ENCODE results near the gene CEP250.

The CEP250 gene

DNA sequence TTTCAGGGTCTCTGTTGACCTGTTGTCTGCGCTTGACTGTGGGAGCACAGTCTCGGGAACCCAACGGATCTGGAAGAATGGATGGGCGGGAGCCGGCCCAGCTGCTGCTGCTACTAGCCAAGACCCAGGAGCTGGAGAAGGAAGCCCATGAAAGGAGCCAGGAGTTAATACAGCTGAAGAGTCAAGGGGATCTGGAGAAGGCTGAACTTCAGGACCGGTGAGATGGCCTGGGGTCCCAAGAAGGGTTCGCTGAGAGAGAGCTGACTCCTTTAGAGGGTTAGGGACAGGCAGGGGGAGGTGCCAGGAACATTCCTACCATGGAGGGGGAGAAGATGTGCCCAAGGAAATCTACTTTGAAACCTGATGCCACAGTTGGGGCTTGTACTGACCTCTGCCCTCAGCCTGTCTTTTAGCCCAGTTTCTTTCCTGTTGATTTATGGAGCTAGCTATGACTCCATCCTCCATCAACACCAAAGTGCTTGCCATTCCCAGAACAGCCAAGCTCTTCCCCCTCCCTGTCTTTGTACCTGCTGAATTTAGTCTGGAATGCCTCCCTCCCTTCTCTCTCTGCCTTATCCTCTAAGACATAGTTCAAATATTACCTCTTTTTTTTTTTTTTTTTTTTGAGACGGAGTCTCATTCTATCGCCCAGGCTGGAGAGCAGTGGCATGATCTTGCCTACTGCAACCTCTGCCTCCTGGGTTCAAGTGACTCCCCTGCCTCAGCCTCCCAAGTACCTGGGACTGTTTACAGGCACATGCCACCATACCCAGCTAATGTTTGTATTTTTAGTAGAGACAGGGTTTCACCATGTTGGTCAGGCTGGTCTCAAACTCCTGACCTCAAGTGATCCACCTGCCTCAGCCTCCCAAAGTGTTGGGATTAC lies 12.2 kb downstream of the CEP250 start:
- TF ChIP-seq CTCF (IDR thresholded peaks at IDR 0.05; ENCODE audit: insufficient read depth, missing control alignments) = no peak
- DNase-seq (ENCODE audit: insufficient read length, low spot score) (no peak), FAIRE-seq (no peak)

DNA sequence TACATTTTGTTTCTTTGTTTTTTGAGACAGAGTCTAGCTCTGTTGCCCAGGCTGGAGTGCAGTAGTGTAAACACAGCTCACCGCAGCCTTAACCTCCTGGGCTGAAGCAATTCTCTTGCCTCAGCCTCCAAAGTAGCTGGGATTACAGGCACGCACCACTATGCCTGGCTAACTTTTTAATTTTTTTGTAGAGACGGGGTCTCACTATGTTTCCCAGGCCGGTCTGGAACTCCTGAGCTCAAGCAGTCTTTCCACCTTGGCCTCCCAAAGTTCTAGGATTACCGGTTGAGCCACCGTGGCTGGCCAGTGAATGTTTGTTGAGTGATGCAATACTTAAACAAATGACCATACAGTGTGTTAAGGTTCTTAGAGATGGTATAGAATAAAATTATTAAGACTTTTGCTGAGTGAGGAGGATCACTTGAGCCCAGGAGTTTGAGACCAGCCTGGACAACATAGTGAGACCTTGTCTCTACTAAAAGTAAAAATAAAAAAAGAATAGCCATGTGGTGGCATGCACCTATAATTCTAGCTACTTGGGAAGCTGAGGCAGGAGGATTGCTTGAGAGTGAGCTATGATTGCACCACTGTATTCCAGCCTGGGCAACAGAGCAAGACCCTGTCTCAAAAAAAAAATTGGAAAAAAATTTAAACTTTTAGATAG lies 13.4 kb downstream of the CEP250 start:
- FAIRE-seq (no peak), DNase-seq (ENCODE audit: insufficient read length, low spot score) (no peak)
- TF ChIP-seq CTCF (IDR thresholded peaks at IDR 0.05; ENCODE audit: insufficient read depth, missing control alignments) = no peak

DNA sequence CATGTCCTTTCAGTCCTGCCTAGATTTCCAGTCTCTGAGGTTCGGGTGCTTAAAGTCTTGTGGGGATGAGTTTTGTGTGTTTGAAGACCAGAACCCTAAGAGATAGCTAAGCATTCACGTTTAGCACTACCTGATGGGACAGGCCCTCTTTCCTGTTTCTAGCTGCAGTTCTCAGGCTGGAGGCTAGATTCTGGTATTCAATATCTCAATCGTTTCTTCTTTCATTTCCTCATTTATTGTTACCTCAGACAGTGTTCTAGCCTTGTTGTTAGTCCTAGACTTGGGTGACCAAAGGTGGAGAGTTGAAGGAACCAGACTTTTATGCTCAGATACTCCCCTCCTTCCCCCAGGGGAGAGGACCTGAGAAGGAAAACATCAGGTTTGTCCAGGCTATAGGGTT lies 16.8 kb downstream of the CEP250 start:
- TF ChIP-seq CTCF (IDR thresholded peaks at IDR 0.05; ENCODE audit: insufficient read depth, missing control alignments) = no peak
- DNase-seq (ENCODE audit: insufficient read length, low spot score) (no peak), FAIRE-seq (no peak)

DNA sequence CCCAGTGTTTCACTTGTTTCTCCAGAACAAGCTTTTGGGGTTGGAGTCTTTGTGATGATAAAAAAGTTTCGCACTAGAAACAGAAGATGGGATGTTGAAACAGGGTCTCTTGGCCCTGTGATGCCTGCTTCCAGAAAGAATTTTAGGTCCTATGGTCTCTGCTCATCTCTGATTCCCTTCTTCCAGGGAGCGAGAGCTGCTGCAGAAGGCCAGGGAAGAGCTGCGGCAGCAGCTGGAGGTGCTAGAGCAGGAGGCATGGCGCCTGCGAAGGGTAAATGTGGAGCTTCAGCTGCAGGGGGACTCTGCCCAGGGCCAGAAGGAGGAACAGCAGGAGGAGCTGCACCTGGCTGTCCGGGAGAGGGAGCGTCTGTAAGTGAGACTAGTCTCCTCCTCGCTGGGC lies 18.3 kb downstream of the CEP250 start:
- TF ChIP-seq CTCF (IDR thresholded peaks at IDR 0.05; ENCODE audit: insufficient read depth, missing control alignments) = no peak
- DNase-seq (ENCODE audit: insufficient read length, low spot score) (no peak), FAIRE-seq (no peak)

DNA sequence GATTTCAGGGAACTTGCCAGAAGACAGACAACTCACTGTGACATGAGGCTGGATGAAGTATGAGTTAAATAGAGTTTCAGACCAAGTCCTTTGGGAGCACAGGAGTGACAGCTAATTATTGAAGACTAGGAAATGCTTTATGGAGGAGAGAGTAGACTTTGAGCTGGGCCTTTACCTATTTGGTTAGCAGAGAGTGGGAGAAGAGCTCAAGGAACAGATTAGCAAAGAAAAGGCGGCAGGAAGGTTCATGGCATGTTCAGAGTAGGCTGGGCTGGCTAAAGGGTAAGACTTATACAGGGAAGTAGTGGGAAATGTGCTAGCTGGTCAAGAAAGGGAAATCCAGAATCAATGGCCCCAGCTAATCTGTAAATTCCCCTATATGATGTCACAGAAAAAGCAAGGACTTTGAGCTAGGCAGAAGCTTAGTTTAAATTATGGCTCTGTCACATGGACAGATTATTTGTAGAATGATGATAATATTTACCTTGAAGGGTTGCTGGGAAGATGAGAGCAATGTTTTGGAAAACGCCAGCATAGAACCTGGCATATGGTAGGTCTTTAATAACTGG lies 19.0 kb downstream of the CEP250 start:
- FAIRE-seq (no peak), DNase-seq (ENCODE audit: insufficient read length, low spot score) (no peak)
- no peak for TF ChIP-seq CTCF (IDR thresholded peaks at IDR 0.05; ENCODE audit: insufficient read depth, missing control alignments)

GRCh38 chr20:35476288-35476687 lies 20.9 kb downstream of the CEP250 start:
- no peak for TF ChIP-seq CTCF (IDR thresholded peaks at IDR 0.05; ENCODE audit: insufficient read depth, missing control alignments)
- FAIRE-seq (no peak), DNase-seq (ENCODE audit: insufficient read length, low spot score) (no peak)

Measured in D721Med (cell line).